Activated CD4-positive, CD25-positive, alpha-beta regulatory T cell (primary cell): Measurements from ENCODE around the gene SURF2.
"Not testable (repeated sequence)": the region's sequence is repeated elsewhere in the genome, so short reads cannot be mapped to it uniquely, and the experiment has no call there.

ENCODE experiments used
- DNase-seq, 4 experiments: peaks; one replicate each; lab custom pipeline; 2025; lab: John Stamatoyannopoulos, UW

SURF2 gene

GRCh38 chr9:133377280-133377679, 20.9 kb downstream of the SURF2 start:
- not testable (repeated sequence) for DNase-seq

GRCh38 chr9:133377721-133378216, 21.4 kb downstream of the SURF2 start:
- DNase-seq = no peak

- no peak for DNase-seq
Observed at GRCh38 chr9:133378408-133378962, 22.1 kb downstream of the SURF2 start.

- no peak for DNase-seq
Observed at GRCh38 chr9:133379153-133380086, 23.1 kb downstream of the SURF2 start.

GRCh38 chr9:133380734-133381133, 24.4 kb downstream of the SURF2 start:
- DNase-seq = no peak

GRCh38 chr9:133382507-133383141, 26.3 kb downstream of the SURF2 start:
- no peak for DNase-seq

- DNase-seq = no peak
Observed at GRCh38 chr9:133383438-133383837, 27.1 kb downstream of the SURF2 start.

GRCh38 chr9:133384736-133385321, 28.5 kb downstream of the SURF2 start:
- no peak for DNase-seq

- no peak for DNase-seq
Observed at GRCh38 chr9:133385452-133385851, 29.1 kb downstream of the SURF2 start.

GRCh38 chr9:133386338-133386737, 30.0 kb downstream of the SURF2 start:
- no peak for DNase-seq

- no peak for DNase-seq
Observed at GRCh38 chr9:133387680-133388079, 31.3 kb downstream of the SURF2 start.

- DNase-seq = no peak
Observed at GRCh38 chr9:133389025-133389557, 32.7 kb downstream of the SURF2 start.

GRCh38 chr9:133389562-133389961, 33.2 kb downstream of the SURF2 start:
- no peak for DNase-seq

GRCh38 chr9:133390713-133391112, 34.4 kb downstream of the SURF2 start:
- DNase-seq = no peak

- not testable (repeated sequence) for DNase-seq
Observed at GRCh38 chr9:133391449-133391848, 35.1 kb downstream of the SURF2 start.

- DNase-seq = not testable (repeated sequence)
Observed at GRCh38 chr9:133392308-133392707, 36.0 kb downstream of the SURF2 start.

- no peak for DNase-seq
Observed at GRCh38 chr9:133393399-133393798, 37.0 kb downstream of the SURF2 start.

GRCh38 chr9:133394687-133395271, 38.4 kb downstream of the SURF2 start:
- DNase-seq = no peak

GRCh38 chr9:133396952-133397351, 40.6 kb downstream of the SURF2 start:
- DNase-seq = no peak

GRCh38 chr9:133397370-133397769, 41.0 kb downstream of the SURF2 start:
- DNase-seq = no peak

- no peak for DNase-seq
Observed at GRCh38 chr9:133397895-133398294, 41.5 kb downstream of the SURF2 start.

- DNase-seq = no peak
Observed at GRCh38 chr9:133400292-133400691, 43.9 kb downstream of the SURF2 start.
